Heart left ventricle (tissue), 16 donors: Measurements from ENCODE around the gene PEX10. TPM values are rescaled to one million over a fixed set of nuclear protein-coding genes. Genes with fewer than 3 reads are reported as not detected.

Source experiments
- ATAC-seq, 4 donors: fragments of 200-7000 bp; cut with Tn5 transposase; one replicate each; pipeline ENCODE4 v1.9.1; 2020 to 2022; ENCODE audit warnings: moderate library complexity in 4 of 4, mild to moderate bottlenecking in 3 of 4, moderate number of reproducible peaks in 1 of 4
- DNase-seq, 5 donors: peaks; one replicate each; pipeline ENCODE4 v3.0.0-alpha.2; 2020
- H3K27ac ChIP-seq, 12 donors: fragments of 200-600 bp; sonication (generic) in 4 of 12; one replicate each; pipeline versions ENCODE4 v1.5.0 to v1.8.0; 2016 to 2022; ENCODE audit warnings: mild to moderate bottlenecking in 2 of 12
- H3K27me3 ChIP-seq, 9 donors: fragments of 200-600 bp; sonication (generic) in 2 of 9; one replicate each; pipeline versions ENCODE4 v1.5.1 to v1.8.0; 2016 to 2022; ENCODE audit warnings: mild to moderate bottlenecking in 3 of 9
- H3K36me3 ChIP-seq, 9 donors: fragments of 200-600 bp; sonication (generic) in 2 of 9; one replicate each; pipeline versions ENCODE4 v1.5.0 to v1.8.0; 2018 to 2022; ENCODE audit warnings: mild to moderate bottlenecking in 2 of 9
- H3K4me1 ChIP-seq, 12 donors: fragments of 200-600 bp; sonication (generic) in 4 of 12; one replicate each; pipeline versions ENCODE4 v1.5.0 to v1.8.0; 2016 to 2022; ENCODE audit warnings: mild to moderate bottlenecking in 3 of 12
- H3K4me3 ChIP-seq, 12 donors: fragments of 200-600 bp; sonication (generic) in 4 of 12; one replicate each; pipeline versions ENCODE4 v1.5.0 to v1.8.0; 2017 to 2022; ENCODE audit warnings: mild to moderate bottlenecking in 9 of 12, moderate library complexity in 4 of 12
- H3K9me3 ChIP-seq, 12 donors: fragments of 200-600 bp; sonication (generic) in 4 of 12; one replicate each; pipeline versions ENCODE4 v1.5.0 to v1.8.0; 2016 to 2022; ENCODE audit warnings: mild to moderate bottlenecking in 1 of 12
- POLR2A ChIP-seq, 2 donors: fragments of 450-650 bp; IDR thresholded peaks; one replicate each; pipeline ENCODE4 v1.6.1; 2017; ENCODE audit warnings: antibody characterized with exemption in 2 of 2, mild to moderate bottlenecking in 2 of 2, moderate library complexity in 2 of 2
- WGBS, 4 donors: extraction: QIAGEN DNeasy Blood & Tissue Kit in 2 of 4; methylation state at CpG; one replicate each; pipeline versions ENCODE4 v1.1.5 to v1.1.7; 2013 to 2018; 5-methylcytosine and 5-hydroxymethylcytosine counted together
- intact Hi-C, 10 donors: fragments of 100-400 bp; cut with DNase I; formaldehyde crosslinking; loops; one replicate each; pipeline versions ENCODE4 v1.11.1 to v1.14.2; 2022
- polyA plus RNA-seq, 2 donors: library from polyadenylated mRNA; stranded (reverse); fragments of 200-250 nt; gene quantifications; one replicate each; pipeline ENCODE4 v1.2.3, GENCODE V29; 2013
- total RNA-seq, 9 donors: library from RNA; depleted of rRNA in 2 of 9; stranded (reverse); fragments of >200 nt in 2 of 9; fragmentation: NEBNext Ultra II Directional in 3 of 9; extraction: Animal tissue kit (Norgen Biotek cat#: 25700) in 3 of 9; gene quantifications; one replicate each; pipeline versions ENCODE4 v1.1.0 to v1.2.4, GENCODE V29; 2016 to 2023
- TF ChIP-seq, protein P1 (sequence below), 12 donors: fragments of 200-600 bp; sonication (generic) in 4 of 12; IDR thresholded peaks; one replicate each; pipeline versions ENCODE4 v1.5.0 to v1.8.0; 2018 to 2022; ENCODE audit warnings: antibody characterized with exemption in 12 of 12, mild to moderate bottlenecking in 5 of 12
- donor health status: ischemic (EF 13 %, LVEDD 7.1; RV severe dilation, severe dysfunction).
- donor health status: healthy with polysubstance abuse.
- donor health status: DM: no; HTN: yes; CAD: no.
- donor health status: DM: no; HTN: no; CAD: no.
- donor health status: ischemic (EF 25% LVEDD 6.9; RV normal size, moderate dysfunction).
- donor health status: ischemic (EF 25% LVEDD 5.7; RV mildly dilated, moderate dysfunction).
- donor health status: healthy.
- donor health status: DM: yes; HTN: yes; CAD: no.
- donor health status: ischemic (EF 35%, LVEDD 5.7; RV mildly dilated, moderate dysfunction).
- donor health status: nonischemic (EF 11% LVEDD 7.7; RV severe dilation, severe dysfunction).
- donor health status: DM: yes; HTN: yes; CAD: no.
- donor health status: PGD.
- donor health status: ischemic (EF 29% LVEDD 5.4; RV normal size, mild dysfunction).
- donor health status: nonischemic (EF 23%, LVEDD 6.1; RV moderate dilation, normal function).

PEX10 gene
- total and polyA plus RNA-seq, 11 donors = 14.7 to 26.5 (median 18.6) TPM

DNA sequence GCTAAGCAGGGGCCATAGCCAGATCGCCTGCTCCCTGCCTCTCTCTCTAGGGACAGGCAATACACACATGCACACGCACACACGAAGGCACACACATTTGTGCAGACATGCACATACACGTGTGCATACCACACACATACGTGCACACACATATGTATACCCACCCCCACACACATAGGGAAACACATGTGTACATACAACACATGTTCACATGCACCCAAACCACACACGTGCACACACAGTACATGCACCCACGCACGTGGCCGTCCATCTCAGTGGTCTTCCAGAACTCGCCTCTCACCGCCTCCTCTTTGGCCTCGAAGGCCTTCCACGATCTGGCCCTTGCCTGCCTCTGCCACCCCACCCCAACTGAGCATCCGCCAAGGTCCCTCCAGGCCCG, 25.3 kb upstream of the PEX10 start:
- Histone ChIP-seq H3K27me3 (peaks cover 4 to 45% (median 18%) of the 10 kb centered on the region in 9 donors), H3K27ac (no peak overlapping the region), H3K36me3 (no peaks in the 10 kb centered on the region), H3K4me1 (no peaks in the 10 kb centered on the region), H3K4me3 (no peak overlapping the region), H3K9me3 (no peaks in the 10 kb centered on the region)
- intact Hi-C loops = loop anchor here in 1 of 10 donors (10.0 kb wide), 1 partner anchor 217 kb away; no protein-coding TSS in a partner anchor
- ATAC-seq = no peak
- TF ChIP-seq, protein P1, sequence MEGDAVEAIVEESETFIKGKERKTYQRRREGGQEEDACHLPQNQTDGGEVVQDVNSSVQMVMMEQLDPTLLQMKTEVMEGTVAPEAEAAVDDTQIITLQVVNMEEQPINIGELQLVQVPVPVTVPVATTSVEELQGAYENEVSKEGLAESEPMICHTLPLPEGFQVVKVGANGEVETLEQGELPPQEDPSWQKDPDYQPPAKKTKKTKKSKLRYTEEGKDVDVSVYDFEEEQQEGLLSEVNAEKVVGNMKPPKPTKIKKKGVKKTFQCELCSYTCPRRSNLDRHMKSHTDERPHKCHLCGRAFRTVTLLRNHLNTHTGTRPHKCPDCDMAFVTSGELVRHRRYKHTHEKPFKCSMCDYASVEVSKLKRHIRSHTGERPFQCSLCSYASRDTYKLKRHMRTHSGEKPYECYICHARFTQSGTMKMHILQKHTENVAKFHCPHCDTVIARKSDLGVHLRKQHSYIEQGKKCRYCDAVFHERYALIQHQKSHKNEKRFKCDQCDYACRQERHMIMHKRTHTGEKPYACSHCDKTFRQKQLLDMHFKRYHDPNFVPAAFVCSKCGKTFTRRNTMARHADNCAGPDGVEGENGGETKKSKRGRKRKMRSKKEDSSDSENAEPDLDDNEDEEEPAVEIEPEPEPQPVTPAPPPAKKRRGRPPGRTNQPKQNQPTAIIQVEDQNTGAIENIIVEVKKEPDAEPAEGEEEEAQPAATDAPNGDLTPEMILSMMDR (IDR thresholded peaks at IDR 0.05) = no peak
- no peak for TF ChIP-seq POLR2A (IDR thresholded peaks at IDR 0.05)
- WGBS, 4 donors = 87 to 93% (median 88%) methylated on average over 15 of the region's 15 CpGs
- no peak for DNase-seq

DNA sequence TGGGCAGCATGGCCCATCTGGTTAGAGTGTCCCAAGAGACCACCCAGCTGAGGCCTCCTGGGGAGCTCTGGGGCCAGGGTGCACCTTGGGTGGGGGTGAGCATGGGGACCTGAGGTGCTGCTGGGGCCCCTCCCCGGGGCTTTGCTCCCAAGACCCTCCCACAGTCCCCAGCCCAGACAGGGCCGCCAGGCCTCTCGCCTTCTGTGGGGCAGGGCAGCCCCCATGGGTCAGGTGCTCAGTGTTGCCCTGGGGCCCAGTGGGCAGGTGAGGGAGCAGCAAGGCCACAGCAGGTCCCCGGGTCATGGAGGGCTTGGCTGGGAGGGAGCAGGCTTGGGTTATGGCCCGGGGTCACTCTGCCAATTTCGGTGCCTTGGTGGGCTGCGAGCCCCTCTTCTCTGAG, 24.5 kb upstream of the PEX10 start:
- no peak for DNase-seq
- Histone ChIP-seq H3K4me3 (no peak overlapping the region), H3K27ac (no peak overlapping the region), H3K4me1 (no peaks in the 10 kb centered on the region), H3K27me3 (peaks cover 4 to 45% (median 15%) of the 10 kb centered on the region in 9 donors), H3K9me3 (no peaks in the 10 kb centered on the region), H3K36me3 (no peaks in the 10 kb centered on the region)
- no peak for ATAC-seq
- intact Hi-C loops = loop anchor here in 1 of 10 donors (10.0 kb wide), 1 partner anchor 218 kb away; no protein-coding TSS in a partner anchor
- TF ChIP-seq POLR2A (IDR thresholded peaks at IDR 0.05) = no peak
- TF ChIP-seq, protein P1 (IDR thresholded peaks at IDR 0.05) = no peak
- 80 to 88% (median 88%) methylated on average over 4 to 7 of the region's 7 CpGs; no CpG with 5 or more reads in 1 of the 4 donors for WGBS, 4 donors

DNA sequence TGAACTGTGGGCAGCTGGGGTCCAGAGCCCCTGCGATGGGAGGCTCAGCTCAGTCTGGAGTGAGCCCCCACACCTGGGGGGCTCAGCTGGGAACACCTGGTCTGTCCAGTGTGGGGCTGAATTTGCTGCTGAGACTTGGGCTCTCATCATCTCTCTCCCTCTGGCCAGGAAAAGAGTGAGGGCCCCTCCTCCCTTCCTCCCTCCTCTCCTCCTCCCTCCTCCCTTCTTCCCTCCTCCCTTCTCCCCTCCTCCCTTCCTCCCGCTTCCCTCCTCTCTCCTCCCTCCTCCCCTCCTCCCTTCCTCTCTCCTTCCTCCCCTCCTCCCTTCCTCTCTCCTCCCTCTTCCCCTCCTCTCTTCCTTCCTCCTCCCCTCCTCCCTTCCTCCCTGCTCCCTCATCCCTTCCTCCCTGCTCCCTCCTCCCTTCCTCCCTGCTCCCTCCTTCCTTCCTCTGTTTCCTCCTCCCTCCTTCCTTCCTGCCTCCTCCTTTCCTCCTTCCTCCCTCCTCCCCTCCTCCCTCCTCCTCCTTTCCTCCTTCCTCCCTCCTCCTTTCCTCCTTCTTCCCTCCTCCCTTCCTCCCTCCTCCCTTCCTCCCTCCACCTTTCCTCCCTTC, 23.5 kb upstream of the PEX10 start:
- Histone ChIP-seq H3K27me3 (peaks cover 4 to 45% (median 16%) of the 10 kb centered on the region in 9 donors), H3K4me1 (no peaks in the 10 kb centered on the region), H3K9me3 (no peaks in the 10 kb centered on the region), H3K27ac (no peak overlapping the region), H3K4me3 (no peak overlapping the region), H3K36me3 (no peaks in the 10 kb centered on the region)
- intact Hi-C loops = loop anchor here in 1 of 10 donors (10.0 kb wide), 1 partner anchor 219 kb away; no protein-coding TSS in a partner anchor
- WGBS, 4 donors = 67 to 79% (median 68%) methylated on average over 1 to 2 of the region's 2 CpGs
- DNase-seq = no peak
- TF ChIP-seq, protein P1 (IDR thresholded peaks at IDR 0.05) = no peak
- no peak for TF ChIP-seq POLR2A (IDR thresholded peaks at IDR 0.05)
- ATAC-seq = no peak

DNA sequence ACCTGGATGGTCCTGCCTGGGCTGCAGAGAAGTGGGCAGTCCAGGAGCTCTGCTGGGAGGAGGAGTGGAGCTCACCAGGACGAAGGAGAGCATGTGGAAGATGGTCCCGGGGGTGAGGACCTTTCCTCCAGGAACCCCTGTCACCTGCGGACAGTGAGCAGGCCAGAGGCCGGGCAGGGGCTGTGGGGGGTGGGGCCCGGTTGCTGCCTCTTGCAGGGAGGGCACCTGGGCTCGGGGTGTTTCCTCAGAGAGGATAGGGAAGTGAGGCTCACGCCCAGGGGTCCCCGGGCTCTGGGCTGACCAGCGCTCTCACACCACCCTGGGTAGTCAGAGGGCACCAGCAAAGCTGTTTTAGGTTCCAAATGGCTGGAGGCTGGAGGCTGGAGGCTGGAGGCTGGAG, 22.7 kb upstream of the PEX10 start:
- Histone ChIP-seq H3K27me3 (peaks cover 4 to 46% (median 21%) of the 10 kb centered on the region in 9 donors), H3K27ac (no peak overlapping the region), H3K36me3 (no peaks in the 10 kb centered on the region), H3K4me1 (no peaks in the 10 kb centered on the region), H3K9me3 (peaks cover 0 to 2% (median 0%) of the 10 kb centered on the region in 12 donors), H3K4me3 (no peak overlapping the region)
- 67 to 80% (median 69%) methylated on average over 7 to 9 of the region's 9 CpGs for WGBS, 4 donors
- intact Hi-C loops = loop anchor here in 1 of 10 donors (10.0 kb wide), 1 partner anchor 220 kb away; no protein-coding TSS in a partner anchor
- no peak for TF ChIP-seq POLR2A (IDR thresholded peaks at IDR 0.05)
- TF ChIP-seq, protein P1 (IDR thresholded peaks at IDR 0.05) = no peak
- ATAC-seq (no peak), DNase-seq (no peak)
